NCI-H510A treated with DMSO at 0.1 percent for 48 hours (cell line): Measurements from ENCODE around the gene S100PBP.
A peak's percentile ranks its signal among the peaks of the same experiment; 100 is the strongest.

Experiments
- DNase-seq: peaks from one replicate; lab custom pipeline; 2025; lab: John Stamatoyannopoulos, UW

S100PBP gene

GRCh38 chr1:32817159-32817814, at the start of gene S100PBP, which contains the start of gene YARS1:
Gene S100PBP (plus strand): TSS chr1:32817653. CDS start chr1:32826100, 8,447 bp downstream.
Gene YARS1 (minus strand): TSS chr1:32817358. CDS start chr1:32817244, 114 bp downstream.
- DNase-seq = peak; percentile 84

GRCh38 chr1:32768110-32768850, 49.2 kb upstream of the S100PBP start:
- no peak for DNase-seq

DNA sequence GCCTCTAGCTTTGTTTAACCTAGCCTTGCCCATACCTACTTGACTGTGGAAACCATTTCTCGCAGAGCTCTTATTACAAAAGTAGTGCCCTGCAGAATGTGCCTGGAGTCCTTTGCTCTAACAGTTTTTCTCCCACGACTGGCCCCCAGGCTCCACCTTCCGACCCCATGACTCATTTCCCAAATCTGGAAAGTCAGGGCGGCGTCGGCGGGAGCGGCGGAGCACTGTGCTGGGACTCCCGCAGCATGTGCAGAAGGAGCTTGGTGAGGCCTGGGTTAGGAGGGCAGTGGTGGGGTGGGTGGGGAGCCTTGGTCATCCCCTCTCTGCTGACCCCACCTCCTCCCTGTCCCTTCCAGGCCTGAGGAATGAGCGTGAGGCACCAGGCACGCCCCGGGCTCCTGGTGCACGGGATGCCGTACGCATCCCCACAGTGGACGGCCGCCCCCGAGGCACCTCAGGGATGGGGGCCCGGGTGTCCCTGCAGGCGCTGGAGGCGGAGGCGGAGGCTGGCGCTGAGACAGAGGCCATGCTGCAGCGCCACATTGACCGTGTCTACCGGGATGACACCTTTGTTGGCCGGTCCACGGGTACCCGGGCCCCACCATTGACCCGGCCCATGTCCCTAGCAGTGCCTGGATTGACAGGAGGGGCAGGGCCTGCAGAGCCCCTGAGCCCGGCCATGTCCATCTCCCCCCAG, 47.8 kb upstream of the S100PBP start:
- DNase-seq = no peak

GRCh38 chr1:32770221-32770731, 47.2 kb upstream of the S100PBP start:
- no peak for DNase-seq

GRCh38 chr1:32770741-32771548, 46.5 kb upstream of the S100PBP start:
- no peak for DNase-seq

GRCh38 chr1:32771561-32772280, 45.7 kb upstream of the S100PBP start:
- DNase-seq = no peak

DNA sequence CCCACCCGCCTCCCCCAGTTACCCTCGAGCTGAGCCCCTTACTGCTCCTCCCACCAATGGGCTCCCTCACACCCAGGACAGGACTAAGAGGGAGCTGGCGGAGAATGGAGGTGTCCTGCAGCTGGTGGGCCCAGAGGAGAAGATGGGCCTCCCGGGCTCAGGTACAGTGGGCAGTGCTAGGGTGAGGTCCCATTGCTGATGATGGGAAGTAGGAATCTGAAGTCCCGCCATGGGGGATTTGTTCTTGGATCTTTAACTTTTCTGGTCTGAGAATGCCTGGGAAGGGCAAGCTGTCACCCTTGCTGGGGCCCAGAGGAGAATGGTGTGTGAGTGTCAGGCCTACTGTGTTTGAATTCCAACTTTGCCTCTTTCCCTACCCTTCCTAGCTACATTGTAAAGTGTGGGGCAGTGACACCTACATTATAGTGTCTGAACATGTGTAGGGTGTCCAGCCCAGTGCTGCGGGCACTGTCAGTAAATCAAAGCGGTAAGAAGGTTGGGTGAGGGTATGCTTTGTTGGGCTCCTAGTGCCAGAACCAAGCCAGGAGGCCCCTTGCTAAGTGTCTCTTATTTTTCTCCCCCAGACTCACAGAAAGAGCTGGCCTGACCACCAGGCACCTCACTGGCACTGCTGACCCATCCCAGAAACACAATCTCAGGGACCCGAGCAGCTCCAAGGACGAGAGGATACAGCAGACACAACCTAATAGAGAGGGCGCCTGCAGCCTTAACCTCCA, 45.0 kb upstream of the S100PBP start:
- no peak for DNase-seq

- peak; percentile 45 for DNase-seq
These were observed 44.3 kb upstream of the S100PBP start for GRCh38 chr1:32773018-32773763.

- no peak for DNase-seq
These were observed 43.5 kb upstream of the S100PBP start for GRCh38 chr1:32773764-32774463.

GRCh38 chr1:32774464-32774808, 43.0 kb upstream of the S100PBP start:
- DNase-seq = no peak

GRCh38 chr1:32774950-32775634, 42.4 kb upstream of the S100PBP start:
- DNase-seq = no peak

DNA sequence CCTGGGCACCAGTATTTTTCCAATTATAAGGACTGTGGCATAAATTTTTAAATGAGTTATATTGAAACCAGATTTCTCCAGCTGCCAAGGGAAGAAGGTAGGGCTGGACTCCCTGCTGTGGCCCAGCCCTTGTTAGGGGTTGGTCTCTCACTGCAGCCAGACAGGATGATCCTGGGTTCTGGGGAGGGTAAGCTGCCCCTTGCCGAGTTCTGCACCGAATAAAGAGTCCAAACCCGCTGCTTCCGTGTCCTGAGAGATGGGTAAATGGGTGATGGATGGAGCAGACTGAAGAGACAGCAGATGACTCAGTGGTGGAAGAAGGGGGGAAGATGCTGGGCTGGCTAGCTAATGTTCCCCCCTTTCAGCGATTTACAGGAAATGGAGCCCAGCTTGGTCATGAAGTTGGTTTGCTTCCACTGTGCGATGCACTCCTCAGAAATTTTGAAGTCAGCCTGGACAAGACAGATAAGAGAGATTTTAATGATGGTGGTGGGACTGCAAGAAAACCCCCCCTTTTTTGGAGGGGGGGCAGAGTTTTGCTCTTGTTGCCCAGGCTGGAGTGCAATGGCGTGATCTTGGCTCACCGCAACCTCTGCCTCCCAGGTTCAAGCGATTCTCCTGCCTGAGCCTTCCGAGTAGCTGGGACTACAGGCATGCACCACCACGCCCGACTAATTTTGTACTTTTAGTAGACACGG, 41.7 kb upstream of the S100PBP start:
- no peak for DNase-seq

- no peak for DNase-seq
These were observed 38.2 kb upstream of the S100PBP start for GRCh38 chr1:32779242-32779641.

DNA sequence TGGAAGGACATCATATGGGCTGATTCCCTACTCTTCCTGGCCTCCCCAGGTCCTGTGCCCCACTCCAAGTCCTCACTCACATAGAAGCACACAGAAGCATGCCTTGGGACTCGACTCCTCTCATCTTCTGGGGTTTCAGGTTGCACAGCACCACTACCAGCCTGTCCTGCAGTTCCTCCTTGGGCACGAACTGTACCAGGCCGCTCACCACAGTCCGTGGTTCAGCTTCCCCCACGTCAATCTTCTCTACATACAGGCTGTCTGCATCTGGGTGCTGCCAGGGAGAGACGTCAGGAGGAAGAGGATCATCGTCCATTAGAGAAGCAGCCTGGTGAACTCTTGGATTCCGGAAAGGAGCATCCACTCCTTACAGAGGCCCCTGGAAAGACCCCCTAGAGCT, 37.4 kb upstream of the S100PBP start:
- DNase-seq = no peak

GRCh38 chr1:32780628-32781234, 36.7 kb upstream of the S100PBP start:
- no peak for DNase-seq

GRCh38 chr1:32782086-32782485, 35.4 kb upstream of the S100PBP start:
- no peak for DNase-seq

DNA sequence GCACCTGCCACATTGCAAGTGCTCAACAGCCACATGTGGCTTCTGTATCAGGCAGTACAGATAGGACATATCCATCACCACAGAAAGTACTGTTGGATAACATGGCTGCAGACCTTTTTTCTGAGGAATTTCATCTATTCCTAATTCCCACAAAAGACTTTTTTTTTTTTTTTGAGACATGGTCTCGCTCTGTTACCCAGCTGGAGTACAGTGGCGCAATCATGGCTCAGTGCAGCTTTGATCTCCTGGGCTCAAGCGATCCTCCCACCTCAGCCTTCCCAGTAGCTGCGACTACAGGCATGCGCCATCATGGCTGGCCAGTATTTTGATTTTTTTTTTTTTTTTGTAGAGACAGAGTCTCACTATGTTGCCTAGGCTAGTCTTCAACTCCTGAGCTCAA, 33.6 kb upstream of the S100PBP start:
- no peak for DNase-seq

GRCh38 chr1:32784817-32785216, 32.6 kb upstream of the S100PBP start:
- no peak for DNase-seq
